Measurements from ENCODE around the gene CENPP. TPM values are rescaled to one million over a fixed set of nuclear protein-coding genes. Genes with fewer than 3 reads are reported as not detected.

The CENPP gene
- total RNA-seq, 4 donors from 2014 or later, result 1.5 to 11.6 (median 5.5) TPM

DNA sequence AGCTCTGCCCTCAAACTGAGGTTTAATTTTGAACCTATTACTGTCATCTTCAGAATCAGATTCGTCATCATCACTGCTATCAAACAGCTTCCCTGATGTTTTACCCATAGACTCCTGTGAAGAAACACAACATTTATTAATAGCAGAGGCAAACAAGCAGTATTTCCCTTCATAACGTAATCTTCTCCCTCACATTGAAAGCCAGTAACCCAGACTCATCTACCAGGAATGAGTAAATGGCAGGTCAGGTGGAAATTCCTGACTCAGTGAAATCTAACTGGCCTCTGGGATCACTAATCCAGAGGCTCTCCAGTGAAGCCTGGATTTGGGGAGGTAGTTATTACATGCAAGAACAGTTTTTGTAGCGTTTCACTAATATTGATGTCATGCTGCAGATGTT is 15.2 kb upstream of the CENPP start:
- H3K4me3 ChIP-seq (replicated peaks in 1 of 3), result no peak overlapping the region
- no peak for TF ChIP-seq CTCF (IDR thresholded peaks at IDR 0.05)
- no peak for TF ChIP-seq POLR2A (IDR thresholded peaks at IDR 0.05)
- no peak for DNase-seq
- no peaks in the 10 kb centered on the region for H3K4me1 ChIP-seq
- no peaks in the 10 kb centered on the region for H3K9me3 ChIP-seq
- intact Hi-C loops (cut with DNase I), result no loop called here
- H3K27ac ChIP-seq, result no peak overlapping the region
- H3K27me3 ChIP-seq, result no peaks in the 10 kb centered on the region
- 94 to 97% methylated on average over 3 of the region's 3 CpGs for WGBS, 2 donors
- H3K36me3 ChIP-seq, result peaks cover 44 to 47% of the 10 kb centered on the region in 2 donors

GRCh38 chr9:92312887-92313623 is 12.7 kb upstream of the CENPP start:
- intact Hi-C loops (cut with DNase I), result no loop called here
- no peaks in the 10 kb centered on the region for H3K27me3 ChIP-seq
- H3K27ac ChIP-seq, result no peak overlapping the region
- H3K4me3 ChIP-seq (replicated peaks in 1 of 3), result no peak overlapping the region
- TF ChIP-seq POLR2A (IDR thresholded peaks at IDR 0.05) (no peak), CTCF (IDR thresholded peaks at IDR 0.05) (no peak)
- peaks cover 41 to 45% of the 10 kb centered on the region in 2 donors for H3K36me3 ChIP-seq
- WGBS, 2 donors, result 86 to 88% methylated on average over 6 of the region's 6 CpGs
- H3K9me3 ChIP-seq, result no peaks in the 10 kb centered on the region
- no peak for DNase-seq
- H3K4me1 ChIP-seq, result no peaks in the 10 kb centered on the region

GRCh38 chr9:92313624-92314012 is 12.1 kb upstream of the CENPP start:
- intact Hi-C loops (cut with DNase I), result no loop called here
- Histone ChIP-seq H3K27ac (no peak overlapping the region), H3K27me3 (no peaks in the 10 kb centered on the region), H3K36me3 (peaks cover 41 to 48% of the 10 kb centered on the region in 2 donors), H3K4me1 (no peaks in the 10 kb centered on the region), H3K4me3 (replicated peaks in 1 of 3) (no peak overlapping the region), H3K9me3 (no peaks in the 10 kb centered on the region)
- WGBS, 2 donors, result 86 to 88% methylated on average over 2 of the region's 2 CpGs
- DNase-seq, result no peak
- no peak for TF ChIP-seq CTCF (IDR thresholded peaks at IDR 0.05)
- no peak for TF ChIP-seq POLR2A (IDR thresholded peaks at IDR 0.05)

GRCh38 chr9:92315456-92315855 is 10.3 kb upstream of the CENPP start:
- no peak for DNase-seq
- no peaks in the 10 kb centered on the region for H3K27me3 ChIP-seq
- H3K4me1 ChIP-seq, result no peaks in the 10 kb centered on the region
- H3K36me3 ChIP-seq, result peaks cover 42 to 46% of the 10 kb centered on the region in 2 donors
- H3K4me3 ChIP-seq (replicated peaks in 1 of 3), result no peak overlapping the region
- TF ChIP-seq CTCF (IDR thresholded peaks at IDR 0.05), result no peak
- no peak for TF ChIP-seq POLR2A (IDR thresholded peaks at IDR 0.05)
- no peaks in the 10 kb centered on the region for H3K9me3 ChIP-seq
- no peak overlapping the region for H3K27ac ChIP-seq
- 93 to 96% methylated on average over 5 of the region's 5 CpGs for WGBS, 2 donors
- intact Hi-C loops (cut with DNase I), result no loop called here

DNA sequence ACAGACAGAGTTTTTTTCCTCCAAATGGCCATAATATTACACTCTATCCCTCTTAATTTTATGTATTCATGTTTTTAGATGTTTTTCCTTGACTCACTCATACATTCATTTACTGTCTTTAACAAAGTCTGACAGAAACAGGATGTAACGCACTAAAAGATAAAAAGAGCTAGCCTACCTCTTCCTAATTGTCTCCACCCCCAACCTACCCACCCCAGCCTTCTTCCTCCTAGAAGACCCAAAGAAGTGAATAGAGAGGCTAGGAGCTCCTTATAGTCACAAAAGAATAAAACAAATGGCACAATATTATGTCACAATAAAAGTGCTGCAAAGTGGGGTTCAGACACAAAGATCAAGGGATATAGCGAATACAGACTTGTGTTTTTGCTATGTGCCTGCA is 1.3 kb upstream of the CENPP start:
- H3K9me3 ChIP-seq, result no peaks in the 10 kb centered on the region
- peak overlapping the region in 1 of 3 donors; percentile 100 for H3K27ac ChIP-seq
- intact Hi-C loops (cut with DNase I), result no loop called here
- H3K4me3 ChIP-seq (replicated peaks in 1 of 3), result peak overlapping the region; percentile 50 to 60 (median 50)
- 32 to 45% methylated on average over 2 of the region's 2 CpGs for WGBS, 2 donors
- TF ChIP-seq CTCF (IDR thresholded peaks at IDR 0.05), result no peak
- TF ChIP-seq POLR2A (IDR thresholded peaks at IDR 0.05), result no peak
- peaks cover 15 to 16% of the 10 kb centered on the region in 2 donors for H3K4me1 ChIP-seq
- H3K27me3 ChIP-seq, result no peaks in the 10 kb centered on the region
- DNase-seq, result no peak
- H3K36me3 ChIP-seq, result peaks cover 12 to 14% of the 10 kb centered on the region in 2 donors

Measured in thyroid gland (tissue), 4 donors.